Uterus (tissue), 2 donors: ENCODE data around the gene C9orf85.

Experiments used
- POLR2A ChIP-seq, 2 donors: fragments of 450-650 bp; IDR thresholded peaks; one replicate each; pipeline ENCODE4 v1.6.1; 2016; ENCODE audit warnings: antibody characterized with exemption in 2 of 2, mild to moderate bottlenecking in 1 of 2, moderate library complexity in 1 of 2
- TF ChIP-seq, protein P1 (sequence below), 4 experiments: fragments of 200-600 bp in 2 of 4; fragments of 450-650 bp in 2 of 4; sonication (generic) in 2 of 4; IDR thresholded peaks; one replicate each; pipeline ENCODE4 v1.5.1; 2016 to 2019; ENCODE audit warnings: antibody characterized with exemption in 4 of 4, mild to moderate bottlenecking in 2 of 4, moderate library complexity in 1 of 4

DNA sequence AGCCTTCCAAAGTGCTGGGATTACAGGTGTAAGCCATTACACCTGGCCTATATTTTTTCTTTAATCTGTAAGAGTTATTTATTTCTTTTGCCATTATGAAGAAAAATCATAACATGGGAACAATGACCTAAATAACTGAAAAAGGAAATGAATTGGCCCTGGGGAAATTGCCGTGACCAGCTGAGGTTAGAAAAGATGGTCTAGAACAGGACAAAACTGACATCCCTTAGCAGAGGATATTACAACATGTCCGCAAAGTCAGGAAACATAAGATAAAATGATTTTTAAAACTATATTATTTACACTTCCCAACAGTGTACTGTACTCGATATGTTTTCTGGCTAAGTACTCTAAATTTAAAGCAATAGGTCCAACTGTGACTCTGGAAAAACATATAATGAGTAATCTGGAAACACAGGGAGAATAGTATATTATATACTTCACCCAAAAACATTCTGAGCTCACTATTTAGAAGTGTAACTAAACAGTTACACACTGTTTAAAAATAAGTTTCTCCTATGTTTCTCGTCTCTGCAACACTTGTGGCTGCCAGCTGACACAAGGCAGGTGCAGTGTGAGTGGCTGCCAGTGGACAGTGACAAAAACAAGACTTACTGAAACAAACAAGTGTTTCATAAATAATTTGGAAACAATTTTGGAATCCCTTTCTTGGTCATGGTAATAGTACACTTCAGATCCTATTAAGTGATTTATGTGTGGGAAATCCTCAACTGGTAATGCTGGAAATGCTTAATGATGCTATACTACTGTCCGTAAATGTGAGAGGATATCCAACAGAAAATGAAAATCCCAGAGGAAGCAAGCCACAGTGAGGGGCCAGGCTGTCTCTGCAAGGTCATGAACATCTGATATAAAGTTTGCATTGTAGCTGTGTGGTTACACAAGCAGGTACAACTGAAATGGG is 69.1 kb downstream of the C9orf85 start:
- TF ChIP-seq, protein P1, sequence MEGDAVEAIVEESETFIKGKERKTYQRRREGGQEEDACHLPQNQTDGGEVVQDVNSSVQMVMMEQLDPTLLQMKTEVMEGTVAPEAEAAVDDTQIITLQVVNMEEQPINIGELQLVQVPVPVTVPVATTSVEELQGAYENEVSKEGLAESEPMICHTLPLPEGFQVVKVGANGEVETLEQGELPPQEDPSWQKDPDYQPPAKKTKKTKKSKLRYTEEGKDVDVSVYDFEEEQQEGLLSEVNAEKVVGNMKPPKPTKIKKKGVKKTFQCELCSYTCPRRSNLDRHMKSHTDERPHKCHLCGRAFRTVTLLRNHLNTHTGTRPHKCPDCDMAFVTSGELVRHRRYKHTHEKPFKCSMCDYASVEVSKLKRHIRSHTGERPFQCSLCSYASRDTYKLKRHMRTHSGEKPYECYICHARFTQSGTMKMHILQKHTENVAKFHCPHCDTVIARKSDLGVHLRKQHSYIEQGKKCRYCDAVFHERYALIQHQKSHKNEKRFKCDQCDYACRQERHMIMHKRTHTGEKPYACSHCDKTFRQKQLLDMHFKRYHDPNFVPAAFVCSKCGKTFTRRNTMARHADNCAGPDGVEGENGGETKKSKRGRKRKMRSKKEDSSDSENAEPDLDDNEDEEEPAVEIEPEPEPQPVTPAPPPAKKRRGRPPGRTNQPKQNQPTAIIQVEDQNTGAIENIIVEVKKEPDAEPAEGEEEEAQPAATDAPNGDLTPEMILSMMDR (IDR thresholded peaks at IDR 0.05): no peak
- no peak for TF ChIP-seq POLR2A (IDR thresholded peaks at IDR 0.05)
